Measurements from ENCODE around the gene GRAP2. TPM values are rescaled to one million over a fixed set of nuclear protein-coding genes. Genes with fewer than 3 reads are reported as not detected.

The GRAP2 gene
- total and polyA plus RNA-seq, 2 donors (not counting 3 experiments of a cell fraction or from before 2014, with no cell fraction given) = 0.04 TPM; not detected in 1

DNA sequence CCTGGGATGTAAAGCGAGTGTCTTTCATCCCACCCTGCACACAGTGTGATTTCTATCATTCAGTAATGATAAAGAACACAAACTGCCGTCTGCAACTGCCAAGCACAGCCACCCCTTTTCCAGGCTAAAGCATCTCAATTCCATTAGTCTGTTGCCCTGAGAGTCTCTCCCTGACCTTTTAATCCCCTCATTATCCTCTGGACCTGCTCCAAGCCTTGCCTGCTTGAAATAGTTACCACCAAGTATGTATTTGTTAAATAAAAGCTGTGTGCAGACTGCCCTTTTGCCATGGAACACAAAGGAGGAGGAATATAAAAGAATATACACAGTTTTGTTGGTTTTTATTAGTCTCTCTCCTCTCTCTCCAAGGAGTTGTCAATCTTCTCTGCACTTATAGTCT lies 13.0 kb downstream of the GRAP2 start:
- H3K27ac ChIP-seq (ENCODE audit: insufficient read depth, low read depth, low read length) = no peak overlapping the region
- dilution Hi-C loops (cut with MboI; ENCODE audit: extremely low pct_ligation_motif_present, low sequenced_read_pairs) (no loop called here), intact Hi-C loops (cut with micrococcal nuclease) (loop anchor here (1.0 kb wide), 1 partner anchor 28 kb away; no protein-coding TSS in a partner anchor)
- H3K4me1 ChIP-seq (ENCODE audit: control insufficient read depth, extremely low read depth, insufficient read depth, low read length) = no peaks in the 10 kb centered on the region
- no peaks in the 10 kb centered on the region for H3K79me2 ChIP-seq (ENCODE audit: control insufficient read depth, insufficient read depth, low read length)
- no peaks in the 10 kb centered on the region for H3K9me1 ChIP-seq (replicated peaks; ENCODE audit: control insufficient read depth, extremely low read depth, insufficient read depth, low read length)
- H4K20me1 ChIP-seq (replicated peaks; ENCODE audit: control insufficient read depth, extremely low read depth, insufficient read depth, low read length) = no peaks in the 10 kb centered on the region
- peaks cover 9 to 23% of the 10 kb centered on the region in 2 experiments for H3K27me3 ChIP-seq (ENCODE audit: control insufficient read depth in 2 of 2, insufficient read depth in 2 of 2, low read length in 2 of 2)
- no peak overlapping the region for H2AFZ ChIP-seq (ENCODE audit: low read depth, low read length)
- no peaks in the 10 kb centered on the region for H3K36me3 ChIP-seq (ENCODE audit: control insufficient read depth in 2 of 2, extremely low read depth in 1 of 2, insufficient read depth in 2 of 2, low read length in 2 of 2)
- POLR2A ChIA-PET = no interaction called here
- DNase-seq (ENCODE audit: low read depth, low spot score) (no peak), FAIRE-seq (no peak)
- TF ChIP-seq POLR2A (IDR thresholded peaks at IDR 0.05; ENCODE audit: low read depth, low read length) = no peak
- no peak for TF ChIP-seq GATA2 (IDR thresholded peaks at IDR 0.05; ENCODE audit: insufficient read depth, insufficient read length, low read depth, low read length)
- TF ChIP-seq MYC (IDR thresholded peaks at IDR 0.05; ENCODE audit: low read depth, low read length) = no peak
- no TSS peak for BruUV-seq (replicated peaks)
- CTCF ChIA-PET = interaction anchor here (1.0 kb wide), 1 partner anchor 42 kb away, joined by 4 read pairs; no protein-coding TSS in a partner anchor
- no peak overlapping the region for H3K4me2 ChIP-seq (ENCODE audit: insufficient read depth, low read length)
- no peak overlapping the region for H3K9ac ChIP-seq (replicated peaks; ENCODE audit: extremely low read depth, insufficient read depth, low read length)
- H3K4me3 ChIP-seq (replicated peaks in 1 of 3; ENCODE audit: insufficient read depth in 1 of 3, low read depth in 1 of 3, low read length in 3 of 3) = no peak overlapping the region
- H3K9me3 ChIP-seq (replicated peaks; ENCODE audit: control insufficient read depth, insufficient read depth, low read length) = no peaks in the 10 kb centered on the region

DNA sequence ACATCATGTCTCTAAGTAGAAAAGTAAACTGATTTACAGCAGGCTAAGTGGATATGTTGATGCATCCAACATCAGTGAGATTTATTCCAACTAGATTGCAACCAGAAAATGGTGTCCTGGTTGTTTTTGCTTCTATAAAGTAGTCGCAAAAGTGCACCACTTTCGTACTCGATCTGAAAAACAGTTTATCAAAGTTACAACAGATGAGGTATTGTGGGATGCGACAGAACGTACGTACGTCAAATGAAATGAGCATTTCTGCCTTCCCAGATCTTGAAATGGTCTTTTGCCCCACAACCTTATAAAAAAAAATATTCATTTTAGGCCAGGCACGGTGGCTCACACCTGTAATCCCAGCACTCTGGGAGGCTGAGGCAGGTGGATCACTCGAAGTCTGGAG lies 13.7 kb downstream of the GRAP2 start:
- intact Hi-C loops (cut with micrococcal nuclease) (no loop called here), dilution Hi-C loops (cut with MboI; ENCODE audit: extremely low pct_ligation_motif_present, low sequenced_read_pairs) (no loop called here)
- H3K9me3 ChIP-seq (replicated peaks; ENCODE audit: control insufficient read depth, insufficient read depth, low read length) = no peaks in the 10 kb centered on the region
- no peak for FAIRE-seq
- no peak overlapping the region for H3K4me3 ChIP-seq (replicated peaks in 1 of 3; ENCODE audit: insufficient read depth in 1 of 3, low read depth in 1 of 3, low read length in 3 of 3)
- H3K9ac ChIP-seq (replicated peaks; ENCODE audit: extremely low read depth, insufficient read depth, low read length) = no peak overlapping the region
- no peak overlapping the region for H2AFZ ChIP-seq (ENCODE audit: low read depth, low read length)
- no TSS peak for BruUV-seq (replicated peaks)
- H3K4me2 ChIP-seq (ENCODE audit: insufficient read depth, low read length) = no peak overlapping the region
- no peaks in the 10 kb centered on the region for H3K79me2 ChIP-seq (ENCODE audit: control insufficient read depth, insufficient read depth, low read length)
- H3K9me1 ChIP-seq (replicated peaks; ENCODE audit: control insufficient read depth, extremely low read depth, insufficient read depth, low read length) = no peaks in the 10 kb centered on the region
- TF ChIP-seq, protein P1, sequence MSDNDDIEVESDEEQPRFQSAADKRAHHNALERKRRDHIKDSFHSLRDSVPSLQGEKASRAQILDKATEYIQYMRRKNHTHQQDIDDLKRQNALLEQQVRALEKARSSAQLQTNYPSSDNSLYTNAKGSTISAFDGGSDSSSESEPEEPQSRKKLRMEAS (IDR thresholded peaks at IDR 0.05; ENCODE audit: insufficient read depth, insufficient read length) = no peak
- TF ChIP-seq GATA2 (IDR thresholded peaks at IDR 0.05; ENCODE audit: insufficient read depth, insufficient read length, low read depth, low read length) = no peak
- no peak for TF ChIP-seq FOS (IDR thresholded peaks at IDR 0.05; ENCODE audit: borderline replicate concordance, insufficient read depth, low read length)
- no peak for TF ChIP-seq EZH2 (IDR thresholded peaks at IDR 0.05; ENCODE audit: borderline replicate concordance, low read depth, low read length, severe bottlenecking)
- TF ChIP-seq, protein P2, sequence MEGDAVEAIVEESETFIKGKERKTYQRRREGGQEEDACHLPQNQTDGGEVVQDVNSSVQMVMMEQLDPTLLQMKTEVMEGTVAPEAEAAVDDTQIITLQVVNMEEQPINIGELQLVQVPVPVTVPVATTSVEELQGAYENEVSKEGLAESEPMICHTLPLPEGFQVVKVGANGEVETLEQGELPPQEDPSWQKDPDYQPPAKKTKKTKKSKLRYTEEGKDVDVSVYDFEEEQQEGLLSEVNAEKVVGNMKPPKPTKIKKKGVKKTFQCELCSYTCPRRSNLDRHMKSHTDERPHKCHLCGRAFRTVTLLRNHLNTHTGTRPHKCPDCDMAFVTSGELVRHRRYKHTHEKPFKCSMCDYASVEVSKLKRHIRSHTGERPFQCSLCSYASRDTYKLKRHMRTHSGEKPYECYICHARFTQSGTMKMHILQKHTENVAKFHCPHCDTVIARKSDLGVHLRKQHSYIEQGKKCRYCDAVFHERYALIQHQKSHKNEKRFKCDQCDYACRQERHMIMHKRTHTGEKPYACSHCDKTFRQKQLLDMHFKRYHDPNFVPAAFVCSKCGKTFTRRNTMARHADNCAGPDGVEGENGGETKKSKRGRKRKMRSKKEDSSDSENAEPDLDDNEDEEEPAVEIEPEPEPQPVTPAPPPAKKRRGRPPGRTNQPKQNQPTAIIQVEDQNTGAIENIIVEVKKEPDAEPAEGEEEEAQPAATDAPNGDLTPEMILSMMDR (IDR thresholded peaks at IDR 0.05; ENCODE audit: extremely low read depth in 1 of 2, insufficient read depth in 1 of 2, low read depth in 1 of 2, low read length in 2 of 2) = no peak
- no peak for TF ChIP-seq JUN (IDR thresholded peaks at IDR 0.05; ENCODE audit: borderline replicate concordance, insufficient read depth, insufficient read length, low read depth)
- TF ChIP-seq POLR2A (IDR thresholded peaks at IDR 0.05; ENCODE audit: low read depth, low read length) = no peak
- no peak overlapping the region for H3K27ac ChIP-seq (ENCODE audit: insufficient read depth, low read depth, low read length)
- no peak for DNase-seq (ENCODE audit: low read depth, low spot score)
- no peaks in the 10 kb centered on the region for H3K4me1 ChIP-seq (ENCODE audit: control insufficient read depth, extremely low read depth, insufficient read depth, low read length)
- CTCF ChIA-PET = interaction anchor here (0.6 to 1.0 kb wide), 2 partner anchors 12 to 43 kb away, joined by 3 to 4 read pairs; no protein-coding TSS in a partner anchor
- H3K27me3 ChIP-seq (ENCODE audit: control insufficient read depth in 2 of 2, insufficient read depth in 2 of 2, low read length in 2 of 2) = peaks cover 8 to 26% of the 10 kb centered on the region in 2 experiments
- no peaks in the 10 kb centered on the region for H3K36me3 ChIP-seq (ENCODE audit: control insufficient read depth in 2 of 2, extremely low read depth in 1 of 2, insufficient read depth in 2 of 2, low read length in 2 of 2)
- H4K20me1 ChIP-seq (replicated peaks; ENCODE audit: control insufficient read depth, extremely low read depth, insufficient read depth, low read length) = no peaks in the 10 kb centered on the region
- POLR2A ChIA-PET = no interaction called here

All from endothelial cell of umbilical vein (primary cell).